Chondrocyte (in vitro differentiated cells): Measurements from ENCODE around the gene LCE3D. TPM values are rescaled to one million over a fixed set of nuclear protein-coding genes. Genes with fewer than 3 reads are reported as not detected.
"Not testable (repeated sequence)": the region's sequence is repeated elsewhere in the genome, so short reads cannot be mapped to it uniquely, and the experiment has no call there.

Experiments used
- DNase-seq: peaks from one replicate; pipeline ENCODE4 v3.0.0; 2021; ENCODE audit warnings: mixed read lengths, low spot score
- H3K27ac Mint-ChIP-seq: one replicate; pipeline ENCODE4 v1.8.0; 2021; ENCODE audit warnings: mild to moderate bottlenecking, moderate library complexity, mixed read lengths; ENCODE audit not compliant: unreplicated experiment
- H3K27me3 Mint-ChIP-seq: 2 replicates; pipeline ENCODE4 v1.8.0; 2021; ENCODE audit warnings: low read depth, mixed read lengths
- H3K36me3 Mint-ChIP-seq: 2 replicates; pipeline ENCODE4 v1.8.0; 2021; ENCODE audit warnings: low read depth, mixed read lengths
- H3K4me1 Mint-ChIP-seq: 2 replicates; pipeline ENCODE4 v1.8.0; 2021; ENCODE audit warnings: low read depth, mild to moderate bottlenecking, mixed read lengths
- H3K4me3 Mint-ChIP-seq: one replicate; pipeline ENCODE4 v1.8.0; 2021; ENCODE audit warnings: mild to moderate bottlenecking, moderate library complexity, mixed read lengths; ENCODE audit not compliant: unreplicated experiment
- H3K9me3 Mint-ChIP-seq: 2 replicates; pipeline ENCODE4 v1.8.0; 2021; ENCODE audit warnings: low read depth, mixed read lengths
- CTCF ChIP-seq: fragments of 200-600 bp; sonication (generic); IDR thresholded peaks from 2 replicates; pipeline ENCODE4 v1.5.0; 2021; ENCODE audit warnings: antibody characterized with exemption, mild to moderate bottlenecking, moderate library complexity
- total RNA-seq: library from RNA; stranded (reverse); gene quantifications from 3 replicates; pipeline ENCODE4 v1.2.1, GENCODE V29; 2021

LCE3D gene
- total RNA-seq, 1 donor from 2014 or later = not detected

- Mint-ChIP-seq H3K9me3 (peaks cover 12% of the 10 kb centered on the region), H3K27me3 (no peaks in the 10 kb centered on the region), H3K36me3 (no peaks in the 10 kb centered on the region), H3K4me3 (no peak overlapping the region), H3K4me1 (no peaks in the 10 kb centered on the region), H3K27ac (no peak overlapping the region)
- DNase-seq = no peak
- TF ChIP-seq CTCF = no peak
Measured at GRCh38 chr1:152577168-152577567, 3.1 kb downstream of the LCE3D start.

- no peaks in the 10 kb centered on the region for H3K36me3 Mint-ChIP-seq
- H3K27ac Mint-ChIP-seq = no peak within 1 kb of the TSS
- no peaks in the 10 kb centered on the region for H3K27me3 Mint-ChIP-seq
- H3K4me1 Mint-ChIP-seq = no peaks in the 10 kb centered on the region
- H3K9me3 Mint-ChIP-seq = peaks cover 64% of the 10 kb centered on the region
- DNase-seq = no peak
- no peak for TF ChIP-seq CTCF
- H3K4me3 Mint-ChIP-seq = no peak within 1 kb of the TSS
Measured at GRCh38 chr1:152566681-152567080, 13.6 kb downstream of the LCE3D start, which contains the start of gene LCE3E. TSS of gene LCE3E (minus strand) at chr1:152566780. CDS start at chr1:152566208, 572 bp downstream.

GRCh38 chr1:152565535-152566215 lies 14.6 kb downstream of the LCE3D start:
- no peak for DNase-seq
- Mint-ChIP-seq H3K27ac (no peak overlapping the region), H3K9me3 (peaks cover 61% of the 10 kb centered on the region), H3K27me3 (no peaks in the 10 kb centered on the region), H3K4me1 (no peaks in the 10 kb centered on the region), H3K4me3 (no peak overlapping the region), H3K36me3 (no peaks in the 10 kb centered on the region)
- no peak for TF ChIP-seq CTCF

DNA sequence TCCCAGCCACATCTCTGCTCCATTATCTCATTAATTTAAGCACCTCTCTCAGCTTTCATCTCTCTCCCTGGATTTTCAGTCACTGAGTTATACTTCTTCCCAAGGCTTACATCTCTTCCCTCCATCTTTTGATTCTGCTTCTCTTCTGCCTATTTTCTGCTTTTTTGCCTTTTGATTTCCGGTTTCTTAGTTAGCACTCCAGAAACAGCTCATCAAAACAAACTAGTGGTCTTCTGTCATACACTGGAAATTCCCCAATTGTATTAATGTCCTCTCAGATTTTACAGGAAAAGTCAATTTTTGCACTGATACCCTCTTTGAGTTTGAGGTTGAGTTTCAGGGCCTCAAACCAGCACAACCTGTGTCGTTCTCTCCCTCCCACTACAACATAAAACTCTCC lies 15.2 kb downstream of the LCE3D start:
- no peaks in the 10 kb centered on the region for H3K27me3 Mint-ChIP-seq
- H3K36me3 Mint-ChIP-seq = no peaks in the 10 kb centered on the region
- H3K9me3 Mint-ChIP-seq = peaks cover 61% of the 10 kb centered on the region
- H3K4me3 Mint-ChIP-seq = no peak overlapping the region
- no peak overlapping the region for H3K27ac Mint-ChIP-seq
- no peak for TF ChIP-seq CTCF
- no peaks in the 10 kb centered on the region for H3K4me1 Mint-ChIP-seq
- no peak for DNase-seq

- not testable (repeated sequence) for DNase-seq, H3K27ac Mint-ChIP-seq, H3K27me3 Mint-ChIP-seq, H3K4me1 Mint-ChIP-seq, H3K36me3 Mint-ChIP-seq, H3K4me3 Mint-ChIP-seq
- H3K9me3 Mint-ChIP-seq = peaks cover 32% of the 10 kb centered on the region
Measured at GRCh38 chr1:152548358-152548757, 32.0 kb downstream of the LCE3D start.

DNA sequence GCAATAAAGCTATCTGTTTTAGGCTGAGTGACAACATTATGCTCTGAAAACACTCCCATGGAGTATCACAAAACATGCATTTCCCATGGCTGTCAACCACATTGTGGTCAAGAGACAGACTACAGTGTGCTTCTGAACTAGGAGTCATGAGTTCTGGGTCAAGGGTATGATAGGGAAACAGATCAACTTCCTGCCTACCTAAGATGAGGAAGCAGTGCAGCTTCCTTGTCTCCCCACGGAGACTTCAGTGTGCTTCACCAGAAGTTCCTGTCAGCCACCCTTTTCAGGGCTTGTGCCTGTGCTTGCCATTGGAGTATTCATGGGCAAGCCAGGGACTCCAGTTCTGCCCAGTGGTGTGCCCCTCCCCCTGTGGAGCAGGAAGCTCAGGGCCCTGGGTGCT lies 33.6 kb downstream of the LCE3D start:
- Mint-ChIP-seq H3K36me3 (no peaks in the 10 kb centered on the region), H3K4me3 (no peak overlapping the region), H3K9me3 (peaks cover 37% of the 10 kb centered on the region), H3K27me3 (no peaks in the 10 kb centered on the region), H3K27ac (no peak overlapping the region), H3K4me1 (no peaks in the 10 kb centered on the region)
- TF ChIP-seq CTCF = no peak
- DNase-seq = no peak
